T-helper 17 cell (primary cell): Measurements from ENCODE around the gene THSD4. TPM values are rescaled to one million over a fixed set of nuclear protein-coding genes. Genes with fewer than 3 reads are reported as not detected.

Experiments used
- ATAC-seq: fragments of 150-1000 bp; cut with Tn5 transposase; 2 replicates; pipeline ENCODE4 v1.10.0; 2021; ENCODE audit warnings: mild to moderate bottlenecking, moderate library complexity
- DNase-seq, 3 donors: peaks; one replicate each; pipeline versions ENCODE4 v3.0.0 to v3.0.0-alpha.2; 2020 to 2021
- H3K9me3 ChIP-seq: one replicate; pipeline ENCODE4 v1.7.0; 2013; ENCODE audit warnings: low read length, mild to moderate bottlenecking; ENCODE audit not compliant: control insufficient read depth, poor library complexity, severe bottlenecking
- H3K27ac Mint-ChIP-seq: one replicate; pipeline ENCODE4 v1.8.0; 2022; ENCODE audit warnings: mild to moderate bottlenecking, moderate library complexity, mixed read lengths
- H3K27me3 Mint-ChIP-seq: one replicate; pipeline ENCODE4 v1.8.0; 2022; ENCODE audit warnings: mixed read lengths
- H3K36me3 Mint-ChIP-seq: one replicate; pipeline ENCODE4 v1.8.0; 2022; ENCODE audit warnings: low read depth, mixed read lengths
- H3K4me1 Mint-ChIP-seq: one replicate; pipeline ENCODE4 v1.8.0; 2022; ENCODE audit warnings: mild to moderate bottlenecking, mixed read lengths
- H3K4me3 Mint-ChIP-seq: one replicate; pipeline ENCODE4 v1.8.0; 2022; ENCODE audit warnings: mild to moderate bottlenecking, moderate library complexity, mixed read lengths
- total RNA-seq, 4 donors: library from RNA in 2 of 4; stranded (reverse) in 2 of 4; gene quantifications; one replicate each; pipeline ENCODE4 v1.2.3 and lab custom pipeline; 2022 to 2026

The THSD4 gene
- total RNA-seq, 2 donors from 2014 or later: not detected

DNA sequence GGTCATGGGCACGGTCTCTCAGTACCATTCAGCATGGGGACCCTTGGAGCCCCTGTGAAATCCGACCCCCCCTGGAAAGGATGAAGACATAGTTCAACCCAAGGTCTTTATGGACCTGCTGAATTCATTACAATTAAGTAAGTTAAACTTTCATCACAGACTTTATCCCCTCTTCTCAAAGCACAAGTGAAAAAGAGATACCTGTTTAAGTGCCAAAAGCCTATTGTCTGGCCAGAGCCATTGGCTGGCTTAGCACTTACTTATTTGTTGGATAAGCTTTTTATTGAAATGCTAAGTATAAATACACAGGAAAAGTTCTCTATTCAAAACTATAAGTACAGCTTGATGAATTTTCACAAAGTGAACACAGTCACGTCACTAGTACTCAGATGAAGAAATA is 566.7 kb downstream of the THSD4 start:
- H3K4me1 Mint-ChIP-seq: peaks cover 14% of the 10 kb centered on the region
- H3K36me3 Mint-ChIP-seq: peaks cover 4% of the 10 kb centered on the region
- peaks cover 58% of the 10 kb centered on the region for H3K27me3 Mint-ChIP-seq
- no peak overlapping the region for H3K27ac Mint-ChIP-seq
- DNase-seq: no peak
- H3K4me3 Mint-ChIP-seq: no peak overlapping the region
- H3K9me3 ChIP-seq: no peaks in the 10 kb centered on the region
- no peak for ATAC-seq

DNA sequence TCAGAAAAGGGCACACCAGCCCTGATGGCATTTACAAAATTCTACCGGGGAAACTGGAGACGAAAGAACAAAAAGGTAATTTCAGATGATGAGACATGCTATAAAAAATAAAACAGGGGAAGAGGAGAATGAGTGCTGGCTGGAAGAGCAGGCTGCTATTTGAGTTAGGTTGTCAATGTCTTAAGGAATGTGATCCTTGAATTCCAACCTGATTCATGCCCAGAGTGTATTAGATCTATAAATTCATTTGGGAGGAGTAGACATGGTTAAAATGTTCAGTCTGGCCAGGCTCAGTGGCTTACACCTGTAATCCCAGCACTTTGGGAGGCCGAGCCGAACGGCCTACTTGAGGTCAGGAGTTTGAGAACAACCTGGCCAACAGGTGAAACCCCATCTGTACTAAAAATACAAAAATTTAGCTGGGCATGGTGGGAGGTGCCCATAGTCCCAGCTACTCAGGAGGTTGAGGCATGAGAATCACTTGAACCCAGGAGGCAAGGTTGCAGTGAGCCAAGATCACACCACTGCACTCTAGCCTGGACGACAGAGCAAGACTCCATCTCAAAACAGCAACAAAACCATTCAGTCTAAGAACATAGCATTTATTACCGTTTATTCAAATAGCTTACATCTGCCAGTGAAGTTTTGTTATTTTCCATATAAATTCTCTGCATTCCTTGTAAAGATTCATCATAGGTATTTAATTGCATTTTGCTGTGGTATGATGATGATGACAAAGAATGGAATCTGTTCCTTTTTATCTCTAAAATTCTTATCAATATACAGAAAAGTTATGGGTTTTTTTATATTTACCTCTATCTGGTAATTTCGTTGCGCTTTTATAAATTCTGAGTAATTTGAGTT is 568.4 kb downstream of the THSD4 start:
- no peak overlapping the region for H3K27ac Mint-ChIP-seq
- H3K4me1 Mint-ChIP-seq: peaks cover 3% of the 10 kb centered on the region
- peaks cover 51% of the 10 kb centered on the region for H3K27me3 Mint-ChIP-seq
- no peaks in the 10 kb centered on the region for H3K9me3 ChIP-seq
- no peak for ATAC-seq
- no peak overlapping the region for H3K4me3 Mint-ChIP-seq
- H3K36me3 Mint-ChIP-seq: peaks cover 4% of the 10 kb centered on the region
- no peak for DNase-seq

DNA sequence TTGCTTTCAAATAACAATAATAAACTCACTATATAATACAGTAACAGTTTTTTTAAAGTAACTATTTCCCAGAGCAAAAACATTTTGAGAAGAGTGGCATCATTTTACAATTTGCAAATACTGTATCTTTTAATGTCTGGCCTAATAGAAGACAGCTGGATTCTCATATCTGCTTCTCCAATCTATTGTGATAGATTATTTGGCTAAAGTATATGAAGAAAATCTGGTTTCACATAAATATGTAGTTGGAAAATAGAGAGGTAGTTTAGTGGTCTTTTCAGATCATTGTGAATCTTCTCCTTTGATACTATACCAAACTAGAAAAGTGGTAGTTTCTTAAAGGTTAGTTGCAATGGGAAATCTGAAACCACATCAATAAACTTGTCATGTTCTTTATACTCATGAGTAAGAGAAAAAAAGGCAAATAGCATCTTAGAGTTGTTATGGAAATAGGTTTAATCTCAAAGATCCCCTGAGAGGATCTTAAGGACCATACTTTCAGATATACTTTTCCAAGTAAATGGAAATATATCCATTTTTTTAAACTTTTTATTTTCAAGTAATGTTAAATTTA is 570.2 kb downstream of the THSD4 start:
- no peaks in the 10 kb centered on the region for H3K4me1 Mint-ChIP-seq
- no peaks in the 10 kb centered on the region for H3K36me3 Mint-ChIP-seq
- H3K4me3 Mint-ChIP-seq: no peak overlapping the region
- DNase-seq (no peak), ATAC-seq (no peak)
- no peaks in the 10 kb centered on the region for H3K9me3 ChIP-seq
- H3K27ac Mint-ChIP-seq: no peak overlapping the region
- peaks cover 47% of the 10 kb centered on the region for H3K27me3 Mint-ChIP-seq

DNA sequence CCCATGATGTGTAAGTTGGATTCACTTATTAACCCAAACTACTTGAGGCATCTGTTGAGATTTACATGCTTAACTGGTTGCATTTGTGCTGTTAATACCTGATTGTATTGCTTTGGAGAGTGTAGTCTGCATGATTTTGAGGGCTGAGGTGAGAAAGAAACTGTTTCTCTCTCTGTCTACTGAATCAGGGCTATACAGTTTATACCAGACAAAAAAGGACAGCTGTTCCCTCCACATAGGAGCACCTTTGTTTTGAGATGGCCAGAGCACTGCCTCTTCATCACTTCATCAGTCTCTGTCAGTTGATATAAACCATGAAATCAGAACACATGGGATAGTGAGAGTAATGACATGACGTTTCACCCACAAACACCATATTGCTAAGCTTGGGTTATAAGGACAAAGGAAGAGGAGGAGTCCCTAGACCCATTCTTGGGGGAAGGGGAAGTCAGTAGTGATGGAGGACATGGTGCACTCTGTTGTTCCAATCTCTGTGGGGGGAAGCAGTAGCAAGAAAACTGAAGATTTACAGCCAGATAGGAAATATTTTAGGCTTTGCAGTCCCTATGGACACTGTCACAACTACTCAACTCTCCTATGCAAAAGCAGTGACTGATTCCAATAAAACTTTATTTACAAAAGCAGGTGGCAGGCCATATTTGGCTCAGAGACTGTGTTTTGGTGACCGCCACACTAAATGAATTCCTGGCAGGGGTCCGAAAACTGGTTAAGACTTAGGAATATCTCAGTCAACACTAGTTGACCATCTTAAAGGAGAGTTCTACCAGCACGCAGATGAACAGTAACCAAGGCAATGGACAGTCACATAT is 571.2 kb downstream of the THSD4 start:
- Mint-ChIP-seq H3K4me1 (no peaks in the 10 kb centered on the region), H3K36me3 (no peaks in the 10 kb centered on the region), H3K27me3 (peaks cover 46% of the 10 kb centered on the region), H3K27ac (no peak overlapping the region), H3K4me3 (no peak overlapping the region)
- H3K9me3 ChIP-seq: no peaks in the 10 kb centered on the region
- ATAC-seq: no peak
- no peak for DNase-seq

DNA sequence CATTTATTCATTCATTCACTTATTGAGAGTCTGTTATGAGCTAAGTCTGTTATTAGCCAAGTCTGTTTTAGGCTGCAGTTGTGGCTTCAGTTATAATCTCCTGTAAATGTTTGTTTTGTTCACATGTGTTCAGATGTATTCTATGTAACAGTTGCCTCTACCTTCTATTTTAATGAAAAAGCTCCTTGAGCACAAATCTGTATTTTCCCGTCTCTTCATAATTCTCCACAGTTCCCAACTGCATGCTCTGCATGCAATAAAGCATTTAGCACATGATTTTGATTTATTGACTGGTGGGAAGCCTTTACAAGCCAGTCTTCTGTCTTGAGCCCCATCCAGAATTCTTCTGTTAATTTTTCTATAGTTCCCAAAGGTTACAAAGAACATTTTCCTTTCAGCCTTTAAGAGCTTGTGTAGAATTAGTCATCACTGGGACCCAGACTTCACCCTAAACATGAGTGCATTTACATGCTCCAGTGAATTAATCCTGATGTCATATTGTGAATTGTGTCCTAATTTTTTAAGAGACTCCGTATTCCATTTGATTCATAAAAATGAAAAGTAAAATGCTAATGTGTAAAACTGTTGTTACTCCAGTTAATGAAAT is 572.7 kb downstream of the THSD4 start:
- no peaks in the 10 kb centered on the region for H3K4me1 Mint-ChIP-seq
- H3K27ac Mint-ChIP-seq: no peak overlapping the region
- H3K4me3 Mint-ChIP-seq: no peak overlapping the region
- H3K9me3 ChIP-seq: no peaks in the 10 kb centered on the region
- ATAC-seq (no peak), DNase-seq (no peak)
- H3K27me3 Mint-ChIP-seq: peaks cover 48% of the 10 kb centered on the region
- no peaks in the 10 kb centered on the region for H3K36me3 Mint-ChIP-seq

DNA sequence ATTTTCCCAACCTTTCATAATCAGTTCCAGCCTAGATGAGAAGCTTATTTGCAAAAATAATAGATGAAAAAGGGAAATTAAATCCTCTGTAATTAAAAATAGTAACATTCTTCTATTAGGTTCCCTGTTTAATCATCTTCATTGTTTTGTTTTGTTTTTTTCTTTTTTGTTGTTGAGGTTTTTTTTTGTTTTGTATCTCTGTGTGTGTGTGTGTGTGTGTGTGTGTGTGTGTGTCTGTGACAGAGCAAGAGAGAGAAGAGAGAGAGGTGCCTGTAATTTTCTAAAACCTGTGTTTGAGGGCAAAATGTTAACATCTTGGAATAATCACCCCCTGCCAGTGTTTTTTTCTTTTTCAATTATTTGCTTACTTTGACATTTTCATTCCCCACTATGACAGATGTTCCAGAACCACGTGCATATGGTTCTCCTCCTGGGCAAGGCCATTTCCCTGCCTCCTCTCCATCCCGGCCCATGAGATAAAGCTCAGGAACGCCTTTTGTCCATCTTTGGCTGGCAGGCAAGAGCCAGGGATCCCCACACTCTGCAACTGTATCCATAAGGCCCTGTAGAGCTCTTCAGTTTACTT is 573.3 kb downstream of the THSD4 start:
- ATAC-seq (no peak), DNase-seq (no peak)
- H3K27me3 Mint-ChIP-seq: peaks cover 42% of the 10 kb centered on the region
- H3K4me1 Mint-ChIP-seq: no peaks in the 10 kb centered on the region
- H3K4me3 Mint-ChIP-seq: no peak overlapping the region
- no peaks in the 10 kb centered on the region for H3K9me3 ChIP-seq
- no peaks in the 10 kb centered on the region for H3K36me3 Mint-ChIP-seq
- no peak overlapping the region for H3K27ac Mint-ChIP-seq

DNA sequence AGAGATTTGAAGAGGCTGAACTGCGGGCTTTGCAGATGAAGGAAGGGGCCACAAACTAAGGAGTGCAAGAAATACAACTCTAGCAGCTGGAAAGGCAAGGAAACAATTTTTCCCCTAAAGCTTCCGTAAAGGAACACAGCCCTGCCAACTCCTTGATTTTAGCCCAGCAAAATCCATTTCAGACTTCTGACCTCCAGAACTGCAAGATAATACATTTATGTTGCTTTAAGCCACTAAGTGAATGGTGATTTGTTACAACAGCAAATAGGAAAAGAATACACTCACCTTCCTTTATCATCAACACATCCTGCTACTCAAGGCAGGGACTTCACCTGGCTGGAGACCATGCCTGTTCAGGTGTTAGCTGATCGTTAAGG is 575.8 kb downstream of the THSD4 start:
- Mint-ChIP-seq H3K4me3 (no peak overlapping the region), H3K27ac (no peak overlapping the region), H3K4me1 (no peaks in the 10 kb centered on the region), H3K27me3 (peaks cover 53% of the 10 kb centered on the region), H3K36me3 (peaks cover 2% of the 10 kb centered on the region)
- no peaks in the 10 kb centered on the region for H3K9me3 ChIP-seq
- ATAC-seq (no peak), DNase-seq (no peak)

DNA sequence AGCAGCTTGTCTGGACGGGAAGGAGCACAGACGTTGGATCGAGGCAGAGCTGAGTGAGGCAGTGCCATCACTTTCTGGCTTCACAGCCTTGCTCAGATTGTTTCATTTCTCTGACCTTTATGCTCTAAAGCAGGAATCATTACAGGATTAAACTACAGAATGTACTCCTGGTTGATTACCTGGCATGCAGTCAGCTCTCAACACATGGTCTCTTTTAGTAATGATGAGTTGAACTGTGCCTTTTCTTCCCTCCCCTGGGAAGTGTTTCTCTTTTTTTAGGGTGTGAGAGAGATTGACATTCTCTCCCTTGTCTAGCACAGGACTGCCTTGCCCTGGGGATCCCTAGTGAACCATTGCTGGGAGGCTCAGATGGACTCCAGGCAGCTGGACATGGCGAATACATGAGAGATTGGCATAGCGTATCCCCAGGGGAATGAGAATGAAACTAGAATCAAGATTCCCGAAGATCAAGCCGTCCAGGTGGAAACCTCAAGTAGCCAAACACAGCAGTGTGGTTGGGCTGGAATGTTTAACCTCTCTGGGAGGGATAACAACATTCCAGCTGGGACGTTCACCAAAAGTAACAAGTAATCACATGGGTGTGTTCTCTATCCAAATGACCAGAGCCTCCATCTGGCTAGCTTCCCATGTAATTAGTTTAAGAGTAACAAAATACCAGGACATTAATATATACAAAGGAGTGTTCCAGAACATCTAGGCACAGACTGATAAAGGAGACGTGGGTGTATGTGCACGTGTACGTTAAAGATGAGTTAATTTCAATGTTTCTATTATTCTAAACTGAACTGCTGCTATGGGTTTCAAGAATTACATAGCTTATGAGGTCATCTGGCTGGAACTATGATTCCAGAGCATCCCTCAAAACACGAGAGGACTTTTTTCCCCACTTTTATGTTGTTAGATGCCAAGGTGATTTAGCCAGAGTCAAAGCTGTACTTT is 576.5 kb downstream of the THSD4 start:
- no peaks in the 10 kb centered on the region for H3K4me1 Mint-ChIP-seq
- no peak overlapping the region for H3K27ac Mint-ChIP-seq
- no peaks in the 10 kb centered on the region for H3K9me3 ChIP-seq
- no peak for DNase-seq
- H3K36me3 Mint-ChIP-seq: peaks cover 2% of the 10 kb centered on the region
- no peak overlapping the region for H3K4me3 Mint-ChIP-seq
- H3K27me3 Mint-ChIP-seq: peaks cover 50% of the 10 kb centered on the region
- no peak for ATAC-seq

DNA sequence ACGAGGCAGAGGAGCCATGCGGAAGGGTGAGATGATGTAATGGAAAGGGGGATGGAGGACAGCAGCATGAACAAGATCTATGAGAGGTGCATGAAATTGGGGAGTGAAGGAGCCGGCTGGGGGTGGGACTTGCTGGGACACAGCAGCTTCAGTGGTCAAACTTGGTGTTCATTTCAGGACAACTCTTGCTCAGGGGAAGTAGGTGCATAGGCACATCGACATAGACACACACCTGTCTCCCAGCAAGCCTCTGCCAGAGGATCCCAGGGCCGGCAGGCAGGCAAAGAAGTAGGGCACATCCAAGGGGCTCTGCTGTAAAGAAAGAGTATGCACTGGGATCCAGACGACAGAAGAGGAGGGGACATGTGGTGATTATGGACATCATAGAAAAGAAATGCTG is 582.0 kb downstream of the THSD4 start:
- peaks cover 44% of the 10 kb centered on the region for H3K27me3 Mint-ChIP-seq
- DNase-seq: no peak
- no peaks in the 10 kb centered on the region for H3K4me1 Mint-ChIP-seq

DNA sequence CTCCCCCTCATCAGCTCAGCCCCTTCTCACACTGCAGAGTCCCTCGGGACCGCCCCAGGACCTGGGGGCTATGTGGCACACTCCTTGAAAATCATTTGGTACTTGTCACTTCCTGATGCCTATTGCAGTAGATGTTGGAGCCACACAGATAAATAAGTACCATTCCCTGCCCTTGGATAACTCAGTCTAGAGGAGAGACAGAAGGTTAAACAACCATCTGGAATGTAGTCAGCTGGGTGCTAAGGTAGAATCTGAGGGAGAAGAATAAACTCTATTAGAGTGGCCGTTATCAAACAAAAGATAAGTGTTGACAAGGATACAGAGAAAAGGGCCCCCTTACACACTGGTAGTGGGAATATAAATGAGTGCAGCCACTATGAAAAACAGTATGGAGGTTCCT is 582.8 kb downstream of the THSD4 start:
- no peaks in the 10 kb centered on the region for H3K9me3 ChIP-seq
- H3K27ac Mint-ChIP-seq: no peak overlapping the region
- ATAC-seq (no peak), DNase-seq (no peak)
- no peaks in the 10 kb centered on the region for H3K4me1 Mint-ChIP-seq
- H3K36me3 Mint-ChIP-seq: peaks cover 2% of the 10 kb centered on the region
- peaks cover 37% of the 10 kb centered on the region for H3K27me3 Mint-ChIP-seq
- H3K4me3 Mint-ChIP-seq: no peak overlapping the region

More for the DNA sequence above, 582.0 kb downstream of the THSD4 start:
- Mint-ChIP-seq H3K27ac (no peak overlapping the region), H3K36me3 (peaks cover 2% of the 10 kb centered on the region), H3K4me3 (no peak overlapping the region)
- H3K9me3 ChIP-seq: no peaks in the 10 kb centered on the region
- ATAC-seq: no peak

DNA sequence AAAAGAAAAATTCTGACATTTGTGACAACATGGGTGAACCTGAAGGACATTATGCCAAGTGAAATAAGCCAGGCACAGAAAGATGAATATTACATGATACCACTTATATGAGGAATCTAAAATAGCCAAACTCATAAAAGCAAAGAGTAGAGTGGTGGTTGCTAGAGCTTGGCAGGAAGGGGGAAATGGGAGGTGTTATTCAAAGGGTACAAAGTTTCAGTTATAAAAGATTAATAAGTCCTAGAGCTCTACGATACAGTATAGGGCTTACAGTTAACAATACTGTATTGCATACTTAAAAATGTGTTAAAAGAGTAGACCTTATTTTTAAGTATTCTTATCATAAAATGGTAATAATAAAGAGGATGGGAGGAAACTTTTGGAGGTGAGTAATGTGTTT is 583.5 kb downstream of the THSD4 start:
- Mint-ChIP-seq H3K4me3 (no peak overlapping the region), H3K4me1 (no peaks in the 10 kb centered on the region), H3K36me3 (peaks cover 2% of the 10 kb centered on the region), H3K27me3 (peaks cover 37% of the 10 kb centered on the region), H3K27ac (no peak overlapping the region)
- no peak for ATAC-seq
- no peak for DNase-seq
- H3K9me3 ChIP-seq: no peaks in the 10 kb centered on the region

DNA sequence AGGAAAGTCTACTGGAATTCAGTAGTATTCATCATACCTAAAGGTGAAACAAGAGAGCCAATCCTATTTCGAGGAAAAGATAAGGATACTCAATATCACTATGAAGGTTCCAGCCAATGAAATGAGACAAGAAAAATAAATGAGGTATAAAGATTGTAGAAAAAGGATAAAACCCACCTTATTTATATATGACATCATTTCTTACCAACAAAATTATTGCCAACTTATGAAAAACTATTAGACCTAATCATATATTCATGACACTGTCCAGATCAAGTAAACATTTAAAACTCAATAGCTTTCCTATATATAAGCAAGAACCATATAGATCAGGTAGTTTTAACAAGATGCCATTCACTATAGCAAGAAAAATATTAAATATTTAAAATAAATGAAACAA is 584.7 kb downstream of the THSD4 start:
- Mint-ChIP-seq H3K4me3 (no peak overlapping the region), H3K27ac (no peak overlapping the region), H3K27me3 (peaks cover 38% of the 10 kb centered on the region), H3K4me1 (peaks cover 2% of the 10 kb centered on the region), H3K36me3 (peaks cover 5% of the 10 kb centered on the region)
- no peaks in the 10 kb centered on the region for H3K9me3 ChIP-seq
- no peak for ATAC-seq
- no peak for DNase-seq
